LNCaP clone FGC (cell line): ENCODE results near the gene NFXL1.

Source experiments
- DNase-seq: peaks from one replicate; pipeline ENCODE4 v3.0.0-alpha.2; 2011; ENCODE audit warnings: low read depth
- H3K4me3 ChIP-seq: 2 replicates; pipeline ENCODE4 v1.5.1; 2011; ENCODE audit warnings: mild to moderate bottlenecking, low read depth, low read length, control low read depth
- CTCF ChIP-seq: IDR thresholded peaks from 2 replicates; pipeline ENCODE4 v1.5.1; 2012; ENCODE audit warnings: mild to moderate bottlenecking; ENCODE audit not compliant: control insufficient read depth, insufficient read depth; ENCODE audit errors: extremely low read depth

The NFXL1 gene

GRCh38 chr4:47914220-47914925 is at the start of gene NFXL1:
NFXL1 (minus strand) TSS chr4:47914583; CDS start chr4:47914203, 380 bp downstream.
- TF ChIP-seq CTCF, result no peak
- DNase-seq, result peak; percentile 93
- peak within 1 kb of the TSS; percentile 84 for H3K4me3 ChIP-seq

GRCh38 chr4:47954677-47955076 is 40.3 kb upstream of the NFXL1 start:
- no peak for TF ChIP-seq CTCF
- no peak overlapping the region for H3K4me3 ChIP-seq
- no peak for DNase-seq

GRCh38 chr4:47954245-47954644 is 39.9 kb upstream of the NFXL1 start:
- no peak for DNase-seq
- no peak overlapping the region for H3K4me3 ChIP-seq
- no peak for TF ChIP-seq CTCF

- DNase-seq, result no peak
- TF ChIP-seq CTCF, result no peak
- H3K4me3 ChIP-seq, result no peak overlapping the region
These were observed 31.7 kb upstream of the NFXL1 start for GRCh38 chr4:47945930-47946726.

- DNase-seq, result no peak
- TF ChIP-seq CTCF, result no peak
- H3K4me3 ChIP-seq, result no peak overlapping the region
These were observed 27.9 kb upstream of the NFXL1 start for GRCh38 chr4:47942081-47942819.

GRCh38 chr4:47939456-47939855 is 25.1 kb upstream of the NFXL1 start:
- DNase-seq, result no peak
- H3K4me3 ChIP-seq, result no peak overlapping the region
- TF ChIP-seq CTCF, result no peak
